Panc1 (cell line): ENCODE data around the gene CSMD2. TPM values are rescaled to one million over a fixed set of nuclear protein-coding genes. Genes with fewer than 3 reads are reported as not detected.

Experiments used
- ATAC-seq: fragments of 200-7000 bp; cut with Tn5 transposase; 2 replicates; pipeline ENCODE4 v1.9.1; 2020; ENCODE audit warnings: mild to moderate bottlenecking, moderate library complexity
- BruUV-seq: library from RNA; stranded (reverse); fragments of 400-500 nt; replicated peaks from 2 replicates; lab custom pipeline; 2021; lab: Mats Ljungman, UMichigan
- CTCF ChIA-PET: fragments of 300-600 bp; sonication (Branson Sonifier 250); formaldehyde crosslinking; loops from one replicate; lab custom pipeline; 2022; ENCODE audit warnings: antibody characterized with exemption; lab: Charles Lee
- POLR2A ChIA-PET: fragments of 300-600 bp; sonication (Branson Sonifier 250); formaldehyde crosslinking; loops from one replicate; lab custom pipeline; 2022; ENCODE audit warnings: antibody characterized with exemption; lab: Charles Lee
- DNase-seq: peaks from one replicate; pipeline ENCODE4 v3.0.0-alpha.2; 2010; ENCODE audit warnings: low read depth, low spot score
- H3K27ac ChIP-seq: 2 replicates; pipeline ENCODE4 v1.5.1; 2011; ENCODE audit warnings: mild to moderate bottlenecking, low read length, inconsistent platforms
- H3K27me3 ChIP-seq: fragments of 200-500 bp; sonication (Bioruptor generic); 2 replicates; pipeline ENCODE4 v1.6.0; 2014; ENCODE audit warnings: low read length, inconsistent platforms; ENCODE audit not compliant: control insufficient read depth, insufficient read depth
- H3K36me3 ChIP-seq: fragments of 200-500 bp; sonication (Bioruptor generic); 2 replicates; pipeline ENCODE4 v1.5.1; 2014; ENCODE audit warnings: inconsistent platforms, mild to moderate bottlenecking, low read length, moderate library complexity; ENCODE audit not compliant: control insufficient read depth, insufficient read depth
- H3K4me1 ChIP-seq: 2 replicates; pipeline ENCODE4 v1.5.1; 2011; ENCODE audit warnings: inconsistent platforms, mild to moderate bottlenecking, low read length, moderate library complexity; ENCODE audit not compliant: control insufficient read depth, insufficient read depth
- H3K4me3 ChIP-seq, 2 experiments: 2 replicates each; pipeline ENCODE4 v1.5.1; 2011 to 2012; ENCODE audit warnings: low read depth in 2 of 2, low read length in 2 of 2, mild to moderate bottlenecking in 2 of 2, inconsistent platforms in 1 of 2, moderate library complexity in 1 of 2
- H3K9me3 ChIP-seq: fragments of 200-500 bp; sonication (Bioruptor generic); 2 replicates; pipeline ENCODE4 v1.5.1; 2014; ENCODE audit warnings: low read depth, mild to moderate bottlenecking, inconsistent platforms, low read length, moderate library complexity; ENCODE audit not compliant: control insufficient read depth, insufficient read depth
- POLR2AphosphoS5 ChIP-seq: IDR thresholded peaks from 2 replicates; pipeline ENCODE4 v1.6.1; 2012; ENCODE audit warnings: mild to moderate bottlenecking, low read depth, low read length, moderate library complexity
- SIN3A ChIP-seq: IDR thresholded peaks from 2 replicates; pipeline ENCODE4 v1.6.1; 2012; ENCODE audit warnings: low read depth, mild to moderate bottlenecking, low read length, moderate library complexity, borderline replicate concordance; ENCODE audit not compliant: insufficient read depth
- TCF7L2 ChIP-seq: IDR thresholded peaks from 2 replicates; pipeline ENCODE4 v1.6.1; 2011; ENCODE audit warnings: mild to moderate bottlenecking, low read depth, low read length, inconsistent platforms
- in situ Hi-C: cut with HindIII; loops from 2 replicates; pipeline ENCODE4 v1.10.0; 2016; ENCODE audit warnings: low sequenced_read_pairs, low pct_unique_long_range_greater_than_20kb
- intact Hi-C: fragments of 100-400 bp; cut with micrococcal nuclease; formaldehyde crosslinking; loops from one replicate; pipeline ENCODE4 v1.10.0; 2022; ENCODE audit not compliant: unreplicated experiment
- total RNA-seq: library from RNA; stranded (reverse); gene quantifications from one replicate; pipeline ENCODE4 v1.2.1, GENCODE V29; 2021; ENCODE audit not compliant: unreplicated experiment
- TF ChIP-seq, protein P1 (sequence below), 2 experiments: IDR thresholded peaks; 2 replicates each; pipeline ENCODE4 v1.6.1; 2011 to 2012; ENCODE audit warnings: low read depth in 2 of 2, control low read depth in 1 of 2, low read length in 1 of 2, mild to moderate bottlenecking in 1 of 2, moderate library complexity in 1 of 2; ENCODE audit not compliant: insufficient read depth in 1 of 2
- TF ChIP-seq, protein P2 (sequence below): fragments of 450-650 bp; IDR thresholded peaks from 2 replicates; pipeline ENCODE4 v1.5.1; 2017; ENCODE audit warnings: mild to moderate bottlenecking

CSMD2 gene
- total RNA-seq, 1 experiment from 2014 or later = not detected

DNA sequence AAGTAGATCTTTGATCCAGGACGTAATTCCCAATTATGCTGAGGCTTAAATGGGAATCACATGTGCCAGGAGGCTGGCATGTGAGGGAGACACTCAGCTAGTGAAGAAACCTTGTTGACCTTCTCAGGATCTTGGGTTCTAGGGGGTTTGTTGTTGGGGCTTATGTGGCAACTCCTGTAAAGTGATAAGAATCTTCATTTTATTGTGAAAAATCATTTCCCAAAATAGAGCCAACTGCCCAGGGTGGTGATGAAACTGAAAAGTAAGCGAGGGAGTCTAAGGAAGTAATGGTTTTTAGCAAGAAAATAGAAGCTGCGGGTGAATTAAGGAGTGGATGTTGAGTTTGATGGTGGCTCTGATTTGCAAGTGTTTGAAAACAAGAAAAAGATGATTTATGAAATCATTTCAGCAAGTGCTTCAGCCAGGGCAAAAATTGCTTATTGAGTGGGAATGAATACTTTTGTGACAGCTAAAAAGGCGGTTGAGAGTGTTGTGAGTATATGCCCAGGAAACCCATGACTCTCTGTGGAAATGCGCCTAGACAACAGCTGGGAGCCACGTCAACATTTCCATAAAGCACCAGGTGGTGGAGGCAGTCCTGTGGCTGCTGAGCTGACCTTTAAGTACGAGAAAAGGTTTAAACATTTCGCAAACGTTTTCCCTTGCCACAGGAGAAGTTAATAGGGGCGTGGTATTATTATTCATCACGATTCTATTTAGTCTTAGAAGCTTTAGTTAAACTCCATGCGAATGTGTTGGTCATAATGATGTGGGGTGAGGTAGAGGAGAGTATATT is 198.5 kb downstream of the CSMD2 start:
- POLR2A ChIA-PET = no interaction called here
- ATAC-seq (no peak), DNase-seq (no peak)
- Histone ChIP-seq H3K27ac (no peak overlapping the region), H3K4me3 (no peak overlapping the region), H3K27me3 (no peaks in the 10 kb centered on the region), H3K36me3 (no peaks in the 10 kb centered on the region), H3K4me1 (no peaks in the 10 kb centered on the region), H3K9me3 (no peaks in the 10 kb centered on the region)
- TF ChIP-seq POLR2AphosphoS5 (no peak), TCF7L2 (no peak), SIN3A (no peak)
- TF ChIP-seq, protein P1, sequence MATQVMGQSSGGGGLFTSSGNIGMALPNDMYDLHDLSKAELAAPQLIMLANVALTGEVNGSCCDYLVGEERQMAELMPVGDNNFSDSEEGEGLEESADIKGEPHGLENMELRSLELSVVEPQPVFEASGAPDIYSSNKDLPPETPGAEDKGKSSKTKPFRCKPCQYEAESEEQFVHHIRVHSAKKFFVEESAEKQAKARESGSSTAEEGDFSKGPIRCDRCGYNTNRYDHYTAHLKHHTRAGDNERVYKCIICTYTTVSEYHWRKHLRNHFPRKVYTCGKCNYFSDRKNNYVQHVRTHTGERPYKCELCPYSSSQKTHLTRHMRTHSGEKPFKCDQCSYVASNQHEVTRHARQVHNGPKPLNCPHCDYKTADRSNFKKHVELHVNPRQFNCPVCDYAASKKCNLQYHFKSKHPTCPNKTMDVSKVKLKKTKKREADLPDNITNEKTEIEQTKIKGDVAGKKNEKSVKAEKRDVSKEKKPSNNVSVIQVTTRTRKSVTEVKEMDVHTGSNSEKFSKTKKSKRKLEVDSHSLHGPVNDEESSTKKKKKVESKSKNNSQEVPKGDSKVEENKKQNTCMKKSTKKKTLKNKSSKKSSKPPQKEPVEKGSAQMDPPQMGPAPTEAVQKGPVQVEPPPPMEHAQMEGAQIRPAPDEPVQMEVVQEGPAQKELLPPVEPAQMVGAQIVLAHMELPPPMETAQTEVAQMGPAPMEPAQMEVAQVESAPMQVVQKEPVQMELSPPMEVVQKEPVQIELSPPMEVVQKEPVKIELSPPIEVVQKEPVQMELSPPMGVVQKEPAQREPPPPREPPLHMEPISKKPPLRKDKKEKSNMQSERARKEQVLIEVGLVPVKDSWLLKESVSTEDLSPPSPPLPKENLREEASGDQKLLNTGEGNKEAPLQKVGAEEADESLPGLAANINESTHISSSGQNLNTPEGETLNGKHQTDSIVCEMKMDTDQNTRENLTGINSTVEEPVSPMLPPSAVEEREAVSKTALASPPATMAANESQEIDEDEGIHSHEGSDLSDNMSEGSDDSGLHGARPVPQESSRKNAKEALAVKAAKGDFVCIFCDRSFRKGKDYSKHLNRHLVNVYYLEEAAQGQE (IDR thresholded peaks at IDR 0.05; ENCODE audit: insufficient read depth in 1 of 2, low read depth in 2 of 2, low read length in 1 of 2) = no peak
- TF ChIP-seq, protein P2, sequence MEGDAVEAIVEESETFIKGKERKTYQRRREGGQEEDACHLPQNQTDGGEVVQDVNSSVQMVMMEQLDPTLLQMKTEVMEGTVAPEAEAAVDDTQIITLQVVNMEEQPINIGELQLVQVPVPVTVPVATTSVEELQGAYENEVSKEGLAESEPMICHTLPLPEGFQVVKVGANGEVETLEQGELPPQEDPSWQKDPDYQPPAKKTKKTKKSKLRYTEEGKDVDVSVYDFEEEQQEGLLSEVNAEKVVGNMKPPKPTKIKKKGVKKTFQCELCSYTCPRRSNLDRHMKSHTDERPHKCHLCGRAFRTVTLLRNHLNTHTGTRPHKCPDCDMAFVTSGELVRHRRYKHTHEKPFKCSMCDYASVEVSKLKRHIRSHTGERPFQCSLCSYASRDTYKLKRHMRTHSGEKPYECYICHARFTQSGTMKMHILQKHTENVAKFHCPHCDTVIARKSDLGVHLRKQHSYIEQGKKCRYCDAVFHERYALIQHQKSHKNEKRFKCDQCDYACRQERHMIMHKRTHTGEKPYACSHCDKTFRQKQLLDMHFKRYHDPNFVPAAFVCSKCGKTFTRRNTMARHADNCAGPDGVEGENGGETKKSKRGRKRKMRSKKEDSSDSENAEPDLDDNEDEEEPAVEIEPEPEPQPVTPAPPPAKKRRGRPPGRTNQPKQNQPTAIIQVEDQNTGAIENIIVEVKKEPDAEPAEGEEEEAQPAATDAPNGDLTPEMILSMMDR = no peak
- in situ Hi-C loops (no loop called here), intact Hi-C loops (no loop called here)
- CTCF ChIA-PET = no interaction called here
- no TSS peak for BruUV-seq

DNA sequence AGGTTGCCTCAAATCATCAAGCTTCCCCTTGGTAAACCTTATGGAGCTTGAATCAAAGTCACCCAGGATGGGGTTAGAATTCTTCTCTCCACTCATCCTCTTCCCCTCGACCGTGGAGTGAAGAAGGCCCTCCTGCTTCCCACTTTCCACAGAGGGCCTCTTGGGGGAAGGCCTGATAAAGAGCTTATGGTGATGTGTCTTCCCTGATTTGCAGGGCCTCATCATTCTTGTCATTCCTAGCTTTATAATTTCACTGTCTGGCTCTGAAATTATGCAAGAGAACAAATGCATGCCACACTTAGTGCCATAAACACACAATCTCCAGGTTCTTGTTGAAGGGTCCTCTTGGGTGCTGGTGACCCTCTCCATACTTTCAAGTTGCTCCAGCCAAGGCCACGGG is 199.9 kb downstream of the CSMD2 start:
- CTCF ChIA-PET = no interaction called here
- intact Hi-C loops = no loop called here

More for the DNA sequence above, 199.9 kb downstream of the CSMD2 start:
- in situ Hi-C loops = no loop called here
- Histone ChIP-seq H3K36me3 (no peaks in the 10 kb centered on the region), H3K4me1 (no peaks in the 10 kb centered on the region), H3K27me3 (no peaks in the 10 kb centered on the region), H3K9me3 (no peaks in the 10 kb centered on the region), H3K27ac (no peak overlapping the region), H3K4me3 (no peak overlapping the region)
- ATAC-seq = no peak
- TF ChIP-seq POLR2AphosphoS5 = no peak
- TF ChIP-seq, protein P1 (IDR thresholded peaks at IDR 0.05; ENCODE audit: insufficient read depth in 1 of 2, low read depth in 2 of 2, low read length in 1 of 2) = no peak
- POLR2A ChIA-PET = no interaction called here
- no TSS peak for BruUV-seq
- DNase-seq = no peak
